Naive thymus-derived CD4-positive, alpha-beta T cell (primary cell): ENCODE results near the gene CSNK2A1. TPM values are rescaled to one million over a fixed set of nuclear protein-coding genes. Genes with fewer than 3 reads are reported as not detected.
"Not testable (repeated sequence)": the region's sequence is repeated elsewhere in the genome, so short reads cannot be mapped to it uniquely, and the experiment has no call there.

Source experiments
- ATAC-seq: fragments of 150-1000 bp; cut with Tn5 transposase; 2 replicates; pipeline ENCODE4 v1.10.0; 2021; ENCODE audit warnings: mild to moderate bottlenecking, moderate library complexity
- CTCF ChIA-PET: fragments of 350-600 bp; sonication (Branson Sonifier 250); formaldehyde crosslinking; loops from one replicate; lab custom pipeline; 2021; ENCODE audit warnings: antibody characterized with exemption; lab: Charles Lee
- POLR2A ChIA-PET: fragments of 350-600 bp; sonication (Branson Sonifier 250); formaldehyde crosslinking; loops from one replicate; lab custom pipeline; 2021; ENCODE audit warnings: antibody characterized with exemption, inconsistent platforms; lab: Charles Lee
- DNase-seq, 9 donors: peaks; one replicate each; pipeline versions ENCODE4 v3.0.0 to v3.0.0-alpha.2; 2020 to 2022; ENCODE audit warnings: mixed read lengths in 1 of 9
- H3K27ac ChIP-seq: one replicate; pipeline ENCODE4 v1.7.0; 2013; ENCODE audit warnings: mild to moderate bottlenecking, low read depth, low read length, moderate library complexity
- H3K27me3 ChIP-seq, 2 donors: one replicate each; pipeline ENCODE4 v1.7.0; 2013; ENCODE audit warnings: low read length in 2 of 2, mild to moderate bottlenecking in 2 of 2, moderate library complexity in 2 of 2; ENCODE audit not compliant: control insufficient read depth in 2 of 2, insufficient read depth in 2 of 2
- H3K36me3 ChIP-seq, 3 experiments: 1 replicate in 2 of 3; 2 replicates in 1 of 3; pipeline ENCODE4 v1.7.0; 2013; ENCODE audit warnings: low read length in 3 of 3, mild to moderate bottlenecking in 3 of 3, moderate library complexity in 1 of 3; ENCODE audit not compliant: insufficient read depth in 3 of 3, control insufficient read depth in 2 of 3
- H3K4me1 ChIP-seq, 2 donors: one replicate each; pipeline ENCODE4 v1.7.0; 2013; ENCODE audit warnings: low read length in 2 of 2, mild to moderate bottlenecking in 2 of 2, moderate library complexity in 1 of 2; ENCODE audit not compliant: control insufficient read depth in 2 of 2, insufficient read depth in 2 of 2
- H3K4me3 ChIP-seq: 2 replicates; pipeline ENCODE4 v1.7.0; 2013; ENCODE audit warnings: mild to moderate bottlenecking, low read length
- H3K9me3 ChIP-seq, 3 experiments: 1 replicate in 2 of 3; 2 replicates in 1 of 3; pipeline ENCODE4 v1.7.0; 2013; ENCODE audit warnings: low read length in 3 of 3; ENCODE audit not compliant: control insufficient read depth in 2 of 3
- H3K27ac Mint-ChIP-seq, 9 donors: one replicate each; pipeline ENCODE4 v1.8.0; 2020 to 2022; ENCODE audit warnings: mixed read lengths in 9 of 9, mild to moderate bottlenecking in 8 of 9, moderate library complexity in 5 of 9, inconsistent platforms in 2 of 9
- H3K27me3 Mint-ChIP-seq, 5 donors: one replicate each; pipeline ENCODE4 v1.8.0; 2021 to 2022; ENCODE audit warnings: mixed read lengths in 5 of 5, mild to moderate bottlenecking in 1 of 5
- H3K36me3 Mint-ChIP-seq, 5 donors: one replicate each; pipeline ENCODE4 v1.8.0; 2020 to 2022; ENCODE audit warnings: mixed read lengths in 5 of 5, mild to moderate bottlenecking in 3 of 5, inconsistent platforms in 1 of 5
- H3K4me1 Mint-ChIP-seq, 7 donors: one replicate each; pipeline ENCODE4 v1.8.0; 2020 to 2022; ENCODE audit warnings: mixed read lengths in 7 of 7, mild to moderate bottlenecking in 3 of 7, inconsistent platforms in 1 of 7
- H3K4me3 Mint-ChIP-seq, 10 donors: one replicate each; pipeline ENCODE4 v1.8.0; 2020 to 2022; ENCODE audit warnings: mild to moderate bottlenecking in 10 of 10, mixed read lengths in 10 of 10, moderate library complexity in 6 of 10, inconsistent platforms in 2 of 10
- H3K9me3 Mint-ChIP-seq, 11 donors: one replicate each; pipeline ENCODE4 v1.8.0; 2020 to 2022; ENCODE audit warnings: mixed read lengths in 11 of 11, mild to moderate bottlenecking in 4 of 11, inconsistent platforms in 1 of 11, moderate library complexity in 1 of 11
- intact Hi-C, 2 donors: fragments of 100-400 bp; cut with micrococcal nuclease; formaldehyde crosslinking; loops; one replicate each; pipeline ENCODE4 v1.15.1; 2023
- polyA plus RNA-seq, 2 donors: library from polyadenylated mRNA; unstranded; fragments of 300-500 nt; fragmentation: Illumina TruSeq; gene quantifications; one replicate each; pipeline ENCODE4 v1.2.3, GENCODE V29; 2021
- total RNA-seq, 6 experiments: library from RNA in 5 of 6; stranded (reverse) in 5 of 6; gene quantifications; 1 replicate in 5 of 6; 2 replicates in 1 of 6; pipeline ENCODE4 v1.2.3 and lab custom pipeline; 2021 to 2026

The CSNK2A1 gene
- total and polyA plus RNA-seq, 7 experiments from 2014 or later = 47.3 to 117 (median 74.5) TPM

GRCh38 chr20:517221-517620 lies 26.4 kb downstream of the CSNK2A1 start:
- ChIA-PET CTCF (no interaction called here), POLR2A (no interaction called here)
- Histone ChIP-seq H3K27me3 (no peaks in the 10 kb centered on the region), H3K4me1 (peaks cover 5 to 8% of the 10 kb centered on the region in 2 donors), H3K27ac (no peak overlapping the region), H3K9me3 (no peaks in the 10 kb centered on the region), H3K36me3 (peaks cover 0 to 15% (median 0%) of the 10 kb centered on the region in 3 experiments), H3K4me3 (no peak overlapping the region)
- intact Hi-C loops = no loop called here
- ATAC-seq (no peak), DNase-seq (no peak)
- Mint-ChIP-seq H3K27ac (peak overlapping the region in 2 of 9 donors; percentile 13 to 41), H3K4me3 (peak overlapping the region in 1 of 10 donors; percentile 1), H3K27me3 (no peaks in the 10 kb centered on the region), H3K36me3 (peaks cover 14 to 45% (median 37%) of the 10 kb centered on the region in 5 donors), H3K4me1 (peaks cover 25 to 68% (median 63%) of the 10 kb centered on the region in 7 donors), H3K9me3 (peaks cover 0 to 25% (median 12%) of the 10 kb centered on the region in 11 donors)

- intact Hi-C loops = no loop called here
- DNase-seq (no peak), ATAC-seq (no peak)
- H3K4me3 ChIP-seq = no peak overlapping the region
- H3K27me3 Mint-ChIP-seq = no peaks in the 10 kb centered on the region
- no peaks in the 10 kb centered on the region for H3K9me3 ChIP-seq
- peaks cover 5 to 8% of the 10 kb centered on the region in 2 donors for H3K4me1 ChIP-seq
- H3K27ac Mint-ChIP-seq = peak overlapping the region in 2 of 9 donors; percentile 2 to 34
- peaks cover 0 to 25% (median 12%) of the 10 kb centered on the region in 11 donors for H3K9me3 Mint-ChIP-seq
- CTCF ChIA-PET = no interaction called here
- POLR2A ChIA-PET = no interaction called here
- peaks cover 14 to 41% (median 32%) of the 10 kb centered on the region in 5 donors for H3K36me3 Mint-ChIP-seq
- H3K4me3 Mint-ChIP-seq = peak overlapping the region in 2 of 10 donors; percentile 1
- no peaks in the 10 kb centered on the region for H3K27me3 ChIP-seq
- peaks cover 0 to 11% (median 0%) of the 10 kb centered on the region in 3 experiments for H3K36me3 ChIP-seq
- peaks cover 29 to 72% (median 64%) of the 10 kb centered on the region in 7 donors for H3K4me1 Mint-ChIP-seq
- no peak overlapping the region for H3K27ac ChIP-seq
These were observed 26.8 kb downstream of the CSNK2A1 start for GRCh38 chr20:516799-517198.

GRCh38 chr20:515696-516095 lies 27.9 kb downstream of the CSNK2A1 start:
- H3K27ac Mint-ChIP-seq = peak overlapping the region in 1 of 9 donors; percentile 58
- DNase-seq (no peak), ATAC-seq (no peak)
- H3K4me3 Mint-ChIP-seq = no peak overlapping the region
- H3K4me1 Mint-ChIP-seq = peaks cover 32 to 78% (median 72%) of the 10 kb centered on the region in 7 donors
- ChIA-PET POLR2A (no interaction called here), CTCF (no interaction called here)
- Histone ChIP-seq H3K27me3 (no peaks in the 10 kb centered on the region), H3K36me3 (peaks cover 0 to 3% (median 0%) of the 10 kb centered on the region in 3 experiments), H3K9me3 (no peaks in the 10 kb centered on the region), H3K4me1 (peaks cover 5 to 8% of the 10 kb centered on the region in 2 donors), H3K27ac (no peak overlapping the region), H3K4me3 (no peak overlapping the region)
- peaks cover 6 to 30% (median 22%) of the 10 kb centered on the region in 5 donors for H3K36me3 Mint-ChIP-seq
- H3K27me3 Mint-ChIP-seq = no peaks in the 10 kb centered on the region
- intact Hi-C loops = no loop called here
- H3K9me3 Mint-ChIP-seq = peaks cover 0 to 18% (median 8%) of the 10 kb centered on the region in 11 donors

- POLR2A ChIA-PET = interaction anchor here (0.7 kb wide), 1 partner anchor 107 kb away, joined by 3 read pairs; no protein-coding TSS in a partner anchor
- peaks cover 37 to 82% (median 73%) of the 10 kb centered on the region in 7 donors for H3K4me1 Mint-ChIP-seq
- peaks cover 0 to 20% (median 4%) of the 10 kb centered on the region in 5 donors for H3K36me3 Mint-ChIP-seq
These were observed 30.2 kb downstream of the CSNK2A1 start for GRCh38 chr20:513429-513828.

GRCh38 chr20:510328-511057 lies 33.1 kb downstream of the CSNK2A1 start:
- H3K27me3 Mint-ChIP-seq, H3K4me3 Mint-ChIP-seq, intact Hi-C loops, CTCF ChIA-PET, H3K27ac Mint-ChIP-seq, H3K4me3 ChIP-seq, H3K4me1 ChIP-seq, H3K9me3 ChIP-seq, H3K27me3 ChIP-seq, H3K9me3 Mint-ChIP-seq, DNase-seq, ATAC-seq, POLR2A ChIA-PET, H3K27ac ChIP-seq: not testable (repeated sequence)
- Mint-ChIP-seq H3K36me3 (peaks cover 0 to 35% (median 6%) of the 10 kb centered on the region in 5 donors), H3K4me1 (peaks cover 25 to 55% (median 46%) of the 10 kb centered on the region in 7 donors)
- peaks cover 5 to 34% (median 10%) of the 10 kb centered on the region in 3 experiments for H3K36me3 ChIP-seq

More at GRCh38 chr20:513429-513828, 30.2 kb downstream of the CSNK2A1 start:
- H3K27ac ChIP-seq = no peak overlapping the region
- H3K4me1 ChIP-seq = peaks cover 0 to 8% of the 10 kb centered on the region in 2 donors
- Mint-ChIP-seq H3K9me3 (peaks cover 0 to 1% (median 0%) of the 10 kb centered on the region in 11 donors), H3K27me3 (no peaks in the 10 kb centered on the region), H3K4me3 (no peak overlapping the region), H3K27ac (peak overlapping the region in 1 of 9 donors; percentile 21)
- intact Hi-C loops = no loop called here
- no peak overlapping the region for H3K4me3 ChIP-seq
- CTCF ChIA-PET = no interaction called here
- H3K9me3 ChIP-seq = no peaks in the 10 kb centered on the region
- peaks cover 0 to 9% (median 4%) of the 10 kb centered on the region in 3 experiments for H3K36me3 ChIP-seq
- no peaks in the 10 kb centered on the region for H3K27me3 ChIP-seq
- ATAC-seq (no peak), DNase-seq (no peak)

- DNase-seq, H3K27ac ChIP-seq, H3K27me3 ChIP-seq, H3K27ac Mint-ChIP-seq, H3K9me3 Mint-ChIP-seq, H3K4me3 Mint-ChIP-seq, H3K4me3 ChIP-seq, POLR2A ChIA-PET, ATAC-seq, H3K27me3 Mint-ChIP-seq, H3K4me1 ChIP-seq, intact Hi-C loops, H3K9me3 ChIP-seq: not testable (repeated sequence)
- CTCF ChIA-PET = interaction anchor here (0.7 kb wide), 1 partner anchor 210 kb away, joined by 3 read pairs; no protein-coding TSS in a partner anchor
- peaks cover 14 to 35% (median 28%) of the 10 kb centered on the region in 7 donors for H3K4me1 Mint-ChIP-seq
- peaks cover 4 to 34% (median 11%) of the 10 kb centered on the region in 5 donors for H3K36me3 Mint-ChIP-seq
- H3K36me3 ChIP-seq = peaks cover 10 to 48% (median 11%) of the 10 kb centered on the region in 3 experiments
These were observed 35.2 kb downstream of the CSNK2A1 start for GRCh38 chr20:508364-508787.
